HEK293 (cell line): Measurements from ENCODE around the gene C22orf15.
A peak's percentile ranks its signal among the peaks of the same experiment; 100 is the strongest.

Source experiments
- BCL11B ChIP-seq: fragments of 450-650 bp; formaldehyde crosslinking; IDR thresholded peaks from 2 replicates; pipeline ENCODE4 v1.5.1; 2016; ENCODE audit warnings: low read depth, missing biosample characterization, missing genetic modification characterization
- FEZF1 ChIP-seq: fragments of 450-650 bp; formaldehyde crosslinking; IDR thresholded peaks from 2 replicates; pipeline ENCODE4 v1.5.1; 2016; ENCODE audit warnings: missing biosample characterization, missing genetic modification characterization
- SCRT2 ChIP-seq: fragments of 450-650 bp; formaldehyde crosslinking; IDR thresholded peaks from 2 replicates; pipeline ENCODE4 v1.5.1; 2016; ENCODE audit warnings: missing biosample characterization, missing genetic modification characterization
- SP7 ChIP-seq: fragments of 450-650 bp; formaldehyde crosslinking; IDR thresholded peaks from 2 replicates; pipeline ENCODE4 v1.5.1; 2016; ENCODE audit warnings: missing biosample characterization, missing genetic modification characterization
- TRIM28 ChIP-seq: IDR thresholded peaks from 2 replicates; pipeline ENCODE4 v1.6.1; 2011; ENCODE audit warnings: low read length, control low read depth, borderline replicate concordance
- ZBTB1 ChIP-seq: fragments of 450-650 bp; formaldehyde crosslinking; IDR thresholded peaks from 2 replicates; pipeline ENCODE4 v1.5.1; 2016; ENCODE audit warnings: missing biosample characterization, missing genetic modification characterization
- ZBTB48 ChIP-seq: fragments of 450-650 bp; formaldehyde crosslinking; IDR thresholded peaks from 2 replicates; pipeline ENCODE4 v1.5.1; 2016; ENCODE audit warnings: missing biosample characterization, missing genetic modification characterization
- ZFP3 ChIP-seq: fragments of 450-650 bp; formaldehyde crosslinking; IDR thresholded peaks from 2 replicates; pipeline ENCODE4 v1.5.1; 2016; ENCODE audit warnings: low read depth, missing biosample characterization, missing genetic modification characterization
- ZIC2 ChIP-seq: fragments of 450-650 bp; formaldehyde crosslinking; IDR thresholded peaks from 2 replicates; pipeline ENCODE4 v1.5.1; 2016; ENCODE audit warnings: missing biosample characterization, missing genetic modification characterization
- ZNF112 ChIP-seq: fragments of 450-650 bp; formaldehyde crosslinking; IDR thresholded peaks from 2 replicates; pipeline ENCODE4 v1.5.0; 2017; ENCODE audit warnings: missing biosample characterization, missing genetic modification characterization
- ZNF132 ChIP-seq: fragments of 450-650 bp; formaldehyde crosslinking; IDR thresholded peaks from 2 replicates; pipeline ENCODE4 v1.5.1; 2017; ENCODE audit warnings: missing biosample characterization, missing genetic modification characterization, borderline replicate concordance
- ZNF133 ChIP-seq: fragments of 450-650 bp; formaldehyde crosslinking; IDR thresholded peaks from 2 replicates; pipeline ENCODE4 v1.5.1; 2016; ENCODE audit warnings: missing biosample characterization, missing genetic modification characterization
- ZNF214 ChIP-seq: fragments of 450-650 bp; formaldehyde crosslinking; IDR thresholded peaks from 2 replicates; pipeline ENCODE4 v1.5.1; 2017; ENCODE audit warnings: missing biosample characterization, mild to moderate bottlenecking, missing genetic modification characterization, borderline replicate concordance
- ZNF433 ChIP-seq: fragments of 450-650 bp; formaldehyde crosslinking; IDR thresholded peaks from 2 replicates; pipeline ENCODE4 v1.5.1; 2016; ENCODE audit warnings: missing biosample characterization, missing genetic modification characterization, low read depth
- ZNF529 ChIP-seq: fragments of 450-650 bp; formaldehyde crosslinking; IDR thresholded peaks from 2 replicates; pipeline ENCODE4 v1.5.1; 2017; ENCODE audit warnings: missing genetic modification characterization, missing biosample characterization; ENCODE audit not compliant: insufficient replicate concordance
- ZNF558 ChIP-seq: fragments of 450-650 bp; formaldehyde crosslinking; IDR thresholded peaks from 2 replicates; pipeline ENCODE4 v1.5.1; 2016; ENCODE audit warnings: missing biosample characterization, missing genetic modification characterization
- ZNF596 ChIP-seq: fragments of 450-650 bp; IDR thresholded peaks from 2 replicates; pipeline ENCODE4 v1.5.0; 2018; ENCODE audit warnings: missing biosample characterization, mild to moderate bottlenecking, missing genetic modification characterization, moderate library complexity
- ZNF747 ChIP-seq: fragments of 450-650 bp; formaldehyde crosslinking; IDR thresholded peaks from 2 replicates; pipeline ENCODE4 v1.5.1; 2016; ENCODE audit warnings: missing biosample characterization, missing genetic modification characterization
- ZXDB ChIP-seq: fragments of 450-650 bp; formaldehyde crosslinking; IDR thresholded peaks from 2 replicates; pipeline ENCODE4 v1.5.1; 2016; ENCODE audit warnings: missing biosample characterization, missing genetic modification characterization
- TF ChIP-seq, protein P1 (sequence below): fragments of 450-650 bp; formaldehyde crosslinking; IDR thresholded peaks from 2 replicates; pipeline ENCODE4 v1.5.1; 2016; ENCODE audit warnings: missing biosample characterization, missing genetic modification characterization
- TF ChIP-seq, protein P2 (sequence below): sonication (generic); formaldehyde crosslinking; IDR thresholded peaks from 2 replicates; pipeline ENCODE4 v1.8.1; 2022; ENCODE audit warnings: mild to moderate bottlenecking, moderate library complexity, missing genetic modification reagents
- TF ChIP-seq, protein P3 (sequence below): fragments of 450-650 bp; formaldehyde crosslinking; IDR thresholded peaks from 2 replicates; pipeline ENCODE4 v1.5.1; 2017; ENCODE audit warnings: missing biosample characterization, missing genetic modification characterization
- TF ChIP-seq, protein P4 (sequence below): fragments of 450-650 bp; formaldehyde crosslinking; IDR thresholded peaks from 2 replicates; pipeline ENCODE4 v1.5.1; 2016; ENCODE audit warnings: missing biosample characterization, missing genetic modification characterization
- TF ChIP-seq, protein P5 (sequence below): fragments of 450-650 bp; formaldehyde crosslinking; conservative IDR thresholded peaks from 2 replicates; pipeline ENCODE4 v1.5.1; 2016; ENCODE audit warnings: low read depth, missing biosample characterization, missing genetic modification characterization
- TF ChIP-seq, protein P6 (sequence below): fragments of 450-650 bp; formaldehyde crosslinking; IDR thresholded peaks from 2 replicates; pipeline ENCODE4 v1.5.1; 2016; ENCODE audit warnings: missing biosample characterization, missing genetic modification characterization

The C22orf15 gene

DNA sequence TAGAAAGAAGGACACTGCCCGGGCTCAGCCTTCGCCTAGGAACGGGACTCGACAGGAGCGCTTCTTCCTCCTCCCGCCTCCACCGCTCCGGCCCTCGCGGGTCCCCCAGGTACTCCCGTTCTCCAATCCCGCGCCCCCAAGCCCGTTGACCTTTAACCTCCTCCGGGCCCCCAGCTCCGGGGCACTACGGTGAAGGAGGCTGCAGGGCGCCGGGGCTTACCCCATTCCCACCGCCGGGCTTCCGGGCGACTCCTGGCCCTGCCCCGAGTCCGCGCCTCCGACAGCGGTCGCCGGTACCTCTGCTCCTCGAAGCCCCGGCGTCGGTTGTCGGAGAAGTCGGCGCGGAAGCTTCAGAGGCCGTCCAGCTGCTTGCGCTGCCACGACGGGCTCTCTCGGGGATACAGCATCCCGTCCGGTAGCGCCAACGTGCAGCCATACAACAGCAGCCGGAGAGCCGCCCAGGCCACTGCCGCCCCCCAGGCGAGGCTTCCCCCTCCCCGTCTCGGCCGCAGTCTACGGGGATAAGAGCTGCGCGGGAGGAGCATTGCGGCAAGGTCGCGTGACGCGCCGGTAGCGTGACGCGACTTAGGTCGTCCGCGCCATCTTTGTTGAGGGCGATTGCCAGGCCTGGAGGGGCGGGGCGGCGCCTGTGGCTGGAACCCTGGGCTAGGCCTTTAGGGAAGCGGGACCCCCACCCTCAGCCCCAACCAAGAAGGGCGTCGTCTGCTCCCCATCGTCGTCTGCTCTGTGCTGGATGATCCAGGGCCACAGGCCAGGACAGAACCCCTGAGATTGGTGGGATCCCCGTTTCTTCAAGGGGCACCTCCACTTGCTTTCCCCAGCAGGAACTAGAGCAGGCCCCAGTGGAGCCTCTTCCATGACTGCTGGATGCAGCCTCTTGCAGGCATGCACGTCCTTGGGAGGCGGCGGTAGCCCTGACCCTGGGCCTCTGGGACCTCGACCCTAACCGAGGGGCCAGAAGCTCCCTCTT lies 45.7 kb upstream of the C22orf15 start (continued):
- no peak for TF ChIP-seq ZNF529 (tag by site-specific recombination)
- TF ChIP-seq, protein P1, sequence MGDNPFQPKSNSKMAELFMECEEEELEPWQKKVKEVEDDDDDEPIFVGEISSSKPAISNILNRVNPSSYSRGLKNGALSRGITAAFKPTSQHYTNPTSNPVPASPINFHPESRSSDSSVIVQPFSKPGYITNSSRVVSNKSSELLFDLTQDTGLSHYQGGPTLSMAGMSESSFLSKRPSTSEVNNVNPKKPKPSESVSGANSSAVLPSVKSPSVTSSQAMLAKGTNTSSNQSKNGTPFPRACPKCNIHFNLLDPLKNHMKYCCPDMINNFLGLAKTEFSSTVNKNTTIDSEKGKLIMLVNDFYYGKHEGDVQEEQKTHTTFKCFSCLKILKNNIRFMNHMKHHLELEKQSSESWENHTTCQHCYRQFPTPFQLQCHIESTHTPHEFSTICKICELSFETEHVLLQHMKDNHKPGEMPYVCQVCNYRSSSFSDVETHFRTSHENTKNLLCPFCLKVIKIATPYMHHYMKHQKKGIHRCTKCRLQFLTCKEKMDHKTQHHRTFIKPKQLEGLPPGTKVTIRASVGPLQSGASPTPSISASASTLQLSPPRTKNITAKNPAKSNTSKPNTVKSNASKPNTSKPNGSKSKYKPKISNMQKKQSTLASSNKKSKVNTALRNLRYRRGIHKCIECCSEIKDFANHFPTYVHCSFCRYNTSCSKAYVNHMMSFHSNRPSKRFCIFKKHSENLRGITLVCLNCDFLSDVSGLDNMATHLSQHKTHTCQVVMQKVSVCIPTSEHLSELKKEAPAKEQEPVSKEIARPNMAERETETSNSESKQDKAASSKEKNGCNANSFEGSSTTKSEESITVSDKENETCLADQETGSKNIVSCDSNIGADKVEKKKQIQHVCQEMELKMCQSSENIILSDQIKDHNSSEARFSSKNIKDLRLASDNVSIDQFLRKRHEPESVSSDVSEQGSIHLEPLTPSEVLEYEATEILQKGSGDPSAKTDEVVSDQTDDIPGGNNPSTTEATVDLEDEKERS (tag by site-specific recombination) = 0 out of 2 replicates have a peak, but pooled peaks have one; percentile 7
- peak; percentile 72; the same call in 1 of the 2 replicates for TF ChIP-seq BCL11B (tag by site-specific recombination)
- no peak for TF ChIP-seq ZNF132
- TF ChIP-seq ZIC2 (tag by site-specific recombination) = peak; percentile 19; the same call in 1 of the 2 replicates
- peak; percentile 59 for TF ChIP-seq SCRT2 (tag by site-specific recombination)
- peak; percentile 96 for TF ChIP-seq ZXDB (tag by site-specific recombination)
- no peak for TF ChIP-seq ZBTB1 (tag by site-specific recombination)
- no peak for TF ChIP-seq ZNF596
- no peak for TF ChIP-seq ZFP3
- TF ChIP-seq ZNF214 (tag by site-specific recombination) = no peak
- TF ChIP-seq, protein P2, sequence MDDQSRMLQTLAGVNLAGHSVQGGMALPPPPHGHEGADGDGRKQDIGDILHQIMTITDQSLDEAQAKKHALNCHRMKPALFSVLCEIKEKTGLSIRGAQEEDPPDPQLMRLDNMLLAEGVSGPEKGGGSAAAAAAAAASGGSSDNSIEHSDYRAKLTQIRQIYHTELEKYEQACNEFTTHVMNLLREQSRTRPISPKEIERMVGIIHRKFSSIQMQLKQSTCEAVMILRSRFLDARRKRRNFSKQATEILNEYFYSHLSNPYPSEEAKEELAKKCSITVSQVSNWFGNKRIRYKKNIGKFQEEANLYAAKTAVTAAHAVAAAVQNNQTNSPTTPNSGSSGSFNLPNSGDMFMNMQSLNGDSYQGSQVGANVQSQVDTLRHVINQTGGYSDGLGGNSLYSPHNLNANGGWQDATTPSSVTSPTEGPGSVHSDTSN = no peak
- TF ChIP-seq ZNF747 (tag by site-specific recombination) = no peak
- TF ChIP-seq ZNF112 (tag by site-specific recombination) = no peak
- TF ChIP-seq SP7 = peak; percentile 80
- TF ChIP-seq ZNF433 (tag by site-specific recombination) = no peak
- TF ChIP-seq ZNF133 (tag by site-specific recombination) = no peak
- TF ChIP-seq FEZF1 (tag by site-specific recombination) = no peak
- peak; percentile 70 for TF ChIP-seq ZBTB48 (tag by site-specific recombination)
- TF ChIP-seq, protein P3, sequence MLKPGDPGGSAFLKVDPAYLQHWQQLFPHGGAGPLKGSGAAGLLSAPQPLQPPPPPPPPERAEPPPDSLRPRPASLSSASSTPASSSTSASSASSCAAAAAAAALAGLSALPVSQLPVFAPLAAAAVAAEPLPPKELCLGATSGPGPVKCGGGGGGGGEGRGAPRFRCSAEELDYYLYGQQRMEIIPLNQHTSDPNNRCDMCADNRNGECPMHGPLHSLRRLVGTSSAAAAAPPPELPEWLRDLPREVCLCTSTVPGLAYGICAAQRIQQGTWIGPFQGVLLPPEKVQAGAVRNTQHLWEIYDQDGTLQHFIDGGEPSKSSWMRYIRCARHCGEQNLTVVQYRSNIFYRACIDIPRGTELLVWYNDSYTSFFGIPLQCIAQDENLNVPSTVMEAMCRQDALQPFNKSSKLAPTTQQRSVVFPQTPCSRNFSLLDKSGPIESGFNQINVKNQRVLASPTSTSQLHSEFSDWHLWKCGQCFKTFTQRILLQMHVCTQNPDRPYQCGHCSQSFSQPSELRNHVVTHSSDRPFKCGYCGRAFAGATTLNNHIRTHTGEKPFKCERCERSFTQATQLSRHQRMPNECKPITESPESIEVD (tag by site-specific recombination) = no peak
- TF ChIP-seq, protein P4, sequence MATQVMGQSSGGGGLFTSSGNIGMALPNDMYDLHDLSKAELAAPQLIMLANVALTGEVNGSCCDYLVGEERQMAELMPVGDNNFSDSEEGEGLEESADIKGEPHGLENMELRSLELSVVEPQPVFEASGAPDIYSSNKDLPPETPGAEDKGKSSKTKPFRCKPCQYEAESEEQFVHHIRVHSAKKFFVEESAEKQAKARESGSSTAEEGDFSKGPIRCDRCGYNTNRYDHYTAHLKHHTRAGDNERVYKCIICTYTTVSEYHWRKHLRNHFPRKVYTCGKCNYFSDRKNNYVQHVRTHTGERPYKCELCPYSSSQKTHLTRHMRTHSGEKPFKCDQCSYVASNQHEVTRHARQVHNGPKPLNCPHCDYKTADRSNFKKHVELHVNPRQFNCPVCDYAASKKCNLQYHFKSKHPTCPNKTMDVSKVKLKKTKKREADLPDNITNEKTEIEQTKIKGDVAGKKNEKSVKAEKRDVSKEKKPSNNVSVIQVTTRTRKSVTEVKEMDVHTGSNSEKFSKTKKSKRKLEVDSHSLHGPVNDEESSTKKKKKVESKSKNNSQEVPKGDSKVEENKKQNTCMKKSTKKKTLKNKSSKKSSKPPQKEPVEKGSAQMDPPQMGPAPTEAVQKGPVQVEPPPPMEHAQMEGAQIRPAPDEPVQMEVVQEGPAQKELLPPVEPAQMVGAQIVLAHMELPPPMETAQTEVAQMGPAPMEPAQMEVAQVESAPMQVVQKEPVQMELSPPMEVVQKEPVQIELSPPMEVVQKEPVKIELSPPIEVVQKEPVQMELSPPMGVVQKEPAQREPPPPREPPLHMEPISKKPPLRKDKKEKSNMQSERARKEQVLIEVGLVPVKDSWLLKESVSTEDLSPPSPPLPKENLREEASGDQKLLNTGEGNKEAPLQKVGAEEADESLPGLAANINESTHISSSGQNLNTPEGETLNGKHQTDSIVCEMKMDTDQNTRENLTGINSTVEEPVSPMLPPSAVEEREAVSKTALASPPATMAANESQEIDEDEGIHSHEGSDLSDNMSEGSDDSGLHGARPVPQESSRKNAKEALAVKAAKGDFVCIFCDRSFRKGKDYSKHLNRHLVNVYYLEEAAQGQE (tag by site-specific recombination) = no peak
- no peak for TF ChIP-seq ZNF558 (tag by site-specific recombination)
- TF ChIP-seq, protein P5, sequence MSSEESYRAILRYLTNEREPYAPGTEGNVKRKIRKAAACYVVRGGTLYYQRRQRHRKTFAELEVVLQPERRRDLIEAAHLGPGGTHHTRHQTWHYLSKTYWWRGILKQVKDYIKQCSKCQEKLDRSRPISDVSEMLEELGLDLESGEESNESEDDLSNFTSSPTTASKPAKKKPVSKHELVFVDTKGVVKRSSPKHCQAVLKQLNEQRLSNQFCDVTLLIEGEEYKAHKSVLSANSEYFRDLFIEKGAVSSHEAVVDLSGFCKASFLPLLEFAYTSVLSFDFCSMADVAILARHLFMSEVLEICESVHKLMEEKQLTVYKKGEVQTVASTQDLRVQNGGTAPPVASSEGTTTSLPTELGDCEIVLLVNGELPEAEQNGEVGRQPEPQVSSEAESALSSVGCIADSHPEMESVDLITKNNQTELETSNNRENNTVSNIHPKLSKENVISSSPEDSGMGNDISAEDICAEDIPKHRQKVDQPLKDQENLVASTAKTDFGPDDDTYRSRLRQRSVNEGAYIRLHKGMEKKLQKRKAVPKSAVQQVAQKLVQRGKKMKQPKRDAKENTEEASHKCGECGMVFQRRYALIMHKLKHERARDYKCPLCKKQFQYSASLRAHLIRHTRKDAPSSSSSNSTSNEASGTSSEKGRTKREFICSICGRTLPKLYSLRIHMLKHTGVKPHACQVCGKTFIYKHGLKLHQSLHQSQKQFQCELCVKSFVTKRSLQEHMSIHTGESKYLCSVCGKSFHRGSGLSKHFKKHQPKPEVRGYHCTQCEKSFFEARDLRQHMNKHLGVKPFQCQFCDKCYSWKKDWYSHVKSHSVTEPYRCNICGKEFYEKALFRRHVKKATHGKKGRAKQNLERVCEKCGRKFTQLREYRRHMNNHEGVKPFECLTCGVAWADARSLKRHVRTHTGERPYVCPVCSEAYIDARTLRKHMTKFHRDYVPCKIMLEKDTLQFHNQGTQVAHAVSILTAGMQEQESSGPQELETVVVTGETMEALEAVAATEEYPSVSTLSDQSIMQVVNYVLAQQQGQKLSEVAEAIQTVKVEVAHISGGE = peak; percentile 42; the same call in 1 of the 2 replicates
- TF ChIP-seq TRIM28 = no peak
- TF ChIP-seq, protein P6, sequence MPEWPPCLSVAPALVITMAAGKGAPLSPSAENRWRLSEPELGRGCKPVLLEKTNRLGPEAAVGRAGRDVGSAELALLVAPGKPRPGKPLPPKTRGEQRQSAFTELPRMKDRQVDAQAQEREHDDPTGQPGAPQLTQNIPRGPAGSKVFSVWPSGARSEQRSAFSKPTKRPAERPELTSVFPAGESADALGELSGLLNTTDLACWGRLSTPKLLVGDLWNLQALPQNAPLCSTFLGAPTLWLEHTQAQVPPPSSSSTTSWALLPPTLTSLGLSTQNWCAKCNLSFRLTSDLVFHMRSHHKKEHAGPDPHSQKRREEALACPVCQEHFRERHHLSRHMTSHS (tag by site-specific recombination) = no peak
